Peyer's patch (tissue), 4 donors: ENCODE data around the gene SCLY. TPM values are rescaled to one million over a fixed set of nuclear protein-coding genes. Genes with fewer than 3 reads are reported as not detected.

Source experiments
- DNase-seq, 3 donors: peaks; one replicate each; pipeline ENCODE4 v3.0.0-alpha.2; 2017 to 2019
- H3K27ac ChIP-seq, 4 donors: fragments of 200-600 bp; sonication (generic); one replicate each; pipeline ENCODE4 v1.5.1; 2016 to 2019
- H3K27me3 ChIP-seq, 2 donors: fragments of 200-600 bp; sonication (generic); one replicate each; pipeline ENCODE4 v1.5.1; 2019
- H3K36me3 ChIP-seq, 3 donors: fragments of 200-600 bp; sonication (generic); one replicate each; pipeline ENCODE4 v1.5.1; 2016 to 2019
- H3K4me1 ChIP-seq, 4 donors: fragments of 200-600 bp; sonication (generic); one replicate each; pipeline ENCODE4 v1.5.1; 2016 to 2019
- H3K4me3 ChIP-seq, 4 donors: fragments of 200-600 bp; sonication (generic); 1 replicate in 3 of 4; 2 replicates in 1 of 4; pipeline ENCODE4 v1.5.1; 2016 to 2019; ENCODE audit warnings: mild to moderate bottlenecking in 1 of 4
- H3K9me3 ChIP-seq, 4 donors: fragments of 200-600 bp; sonication (generic); one replicate each; pipeline ENCODE4 v1.5.1; 2016 to 2019; ENCODE audit warnings: mild to moderate bottlenecking in 1 of 4
- POLR2A ChIP-seq, 2 donors: fragments of 450-650 bp; IDR thresholded peaks; one replicate each; pipeline ENCODE4 v1.5.1; 2017; ENCODE audit warnings: antibody characterized with exemption in 2 of 2, mild to moderate bottlenecking in 2 of 2, moderate library complexity in 2 of 2
- total RNA-seq, 4 donors: library from RNA; depleted of rRNA; stranded (reverse); fragments of >200 nt; gene quantifications; one replicate each; pipeline ENCODE4 v1.1.0, GENCODE V29; 2016
- TF ChIP-seq, protein P1 (sequence below), 6 experiments: fragments of 450-650 bp in 4 of 6; fragments of 200-600 bp in 2 of 6; sonication (generic) in 1 of 6; IDR thresholded peaks; one replicate each; pipeline ENCODE4 v1.5.1; 2017 to 2019; ENCODE audit warnings: antibody characterized with exemption in 6 of 6, mild to moderate bottlenecking in 3 of 6, moderate library complexity in 1 of 6

The SCLY gene
- total RNA-seq, 4 donors from 2014 or later, result 13.2 to 45.2 (median 24.2) TPM

DNA sequence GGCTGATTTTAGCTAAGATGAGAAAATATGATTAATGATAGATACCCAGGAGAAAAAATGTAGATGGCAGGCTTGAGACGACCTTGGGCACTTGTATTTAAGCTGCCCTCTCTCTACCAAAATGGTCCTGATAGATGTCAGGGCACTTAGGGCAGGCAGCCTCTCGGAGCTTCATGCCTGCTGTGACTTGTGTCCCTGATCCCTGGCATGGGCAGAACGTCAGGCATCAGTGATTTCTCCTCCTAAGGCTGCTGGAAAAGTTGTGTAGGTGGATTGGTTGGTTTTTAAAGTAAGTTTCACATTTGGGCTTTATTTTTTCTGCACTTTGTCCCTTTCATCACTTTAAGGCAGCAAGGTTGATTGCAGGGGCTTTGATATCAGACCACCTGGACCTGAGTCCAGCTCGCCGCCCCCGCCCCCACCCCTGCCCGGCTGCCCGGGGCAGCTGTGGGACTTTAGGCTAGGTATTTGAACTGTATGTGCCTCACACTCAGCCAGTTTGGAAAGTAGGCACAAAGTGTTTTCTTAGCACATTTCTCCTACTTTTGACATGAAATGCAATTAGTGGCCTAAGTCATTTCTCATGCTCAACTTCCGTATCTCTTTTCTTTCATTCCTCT, 35.0 kb upstream of the SCLY start:
- no peaks in the 10 kb centered on the region for H3K27me3 ChIP-seq
- H3K36me3 ChIP-seq, result peaks cover 0 to 32% (median 0%) of the 10 kb centered on the region in 3 donors
- H3K4me3 ChIP-seq, result no peak overlapping the region
- TF ChIP-seq, protein P1, sequence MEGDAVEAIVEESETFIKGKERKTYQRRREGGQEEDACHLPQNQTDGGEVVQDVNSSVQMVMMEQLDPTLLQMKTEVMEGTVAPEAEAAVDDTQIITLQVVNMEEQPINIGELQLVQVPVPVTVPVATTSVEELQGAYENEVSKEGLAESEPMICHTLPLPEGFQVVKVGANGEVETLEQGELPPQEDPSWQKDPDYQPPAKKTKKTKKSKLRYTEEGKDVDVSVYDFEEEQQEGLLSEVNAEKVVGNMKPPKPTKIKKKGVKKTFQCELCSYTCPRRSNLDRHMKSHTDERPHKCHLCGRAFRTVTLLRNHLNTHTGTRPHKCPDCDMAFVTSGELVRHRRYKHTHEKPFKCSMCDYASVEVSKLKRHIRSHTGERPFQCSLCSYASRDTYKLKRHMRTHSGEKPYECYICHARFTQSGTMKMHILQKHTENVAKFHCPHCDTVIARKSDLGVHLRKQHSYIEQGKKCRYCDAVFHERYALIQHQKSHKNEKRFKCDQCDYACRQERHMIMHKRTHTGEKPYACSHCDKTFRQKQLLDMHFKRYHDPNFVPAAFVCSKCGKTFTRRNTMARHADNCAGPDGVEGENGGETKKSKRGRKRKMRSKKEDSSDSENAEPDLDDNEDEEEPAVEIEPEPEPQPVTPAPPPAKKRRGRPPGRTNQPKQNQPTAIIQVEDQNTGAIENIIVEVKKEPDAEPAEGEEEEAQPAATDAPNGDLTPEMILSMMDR (IDR thresholded peaks at IDR 0.05), result no peak
- no peak for TF ChIP-seq POLR2A (IDR thresholded peaks at IDR 0.05)
- no peak overlapping the region for H3K27ac ChIP-seq
- H3K4me1 ChIP-seq, result no peaks in the 10 kb centered on the region
- H3K9me3 ChIP-seq, result no peaks in the 10 kb centered on the region
- no peak for DNase-seq

DNA sequence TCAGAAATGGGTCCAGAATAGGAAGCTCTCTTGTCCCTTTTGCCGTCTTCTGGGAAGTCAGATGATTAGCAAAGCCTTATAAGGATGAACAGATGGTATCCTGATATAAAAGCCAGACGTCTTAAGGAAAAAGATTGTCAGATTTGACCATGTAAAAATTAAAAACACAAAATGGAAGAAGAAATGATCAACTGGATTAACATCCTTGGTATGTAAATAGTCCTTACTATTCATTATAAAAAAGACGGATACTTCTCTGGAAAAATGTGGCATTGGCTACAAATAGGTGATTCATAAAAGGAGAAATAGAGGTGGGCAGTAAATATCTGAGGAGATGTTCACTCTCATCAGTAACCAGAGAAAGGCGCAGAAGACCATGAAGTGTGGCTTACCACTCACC, 33.7 kb upstream of the SCLY start:
- no peaks in the 10 kb centered on the region for H3K9me3 ChIP-seq
- no peaks in the 10 kb centered on the region for H3K27me3 ChIP-seq
- no peak for TF ChIP-seq POLR2A (IDR thresholded peaks at IDR 0.05)
- TF ChIP-seq, protein P1 (IDR thresholded peaks at IDR 0.05), result no peak
- H3K36me3 ChIP-seq, result peaks cover 0 to 30% (median 0%) of the 10 kb centered on the region in 3 donors
- H3K4me3 ChIP-seq, result no peak overlapping the region
- H3K27ac ChIP-seq, result no peak overlapping the region
- H3K4me1 ChIP-seq, result no peaks in the 10 kb centered on the region
- DNase-seq, result no peak

DNA sequence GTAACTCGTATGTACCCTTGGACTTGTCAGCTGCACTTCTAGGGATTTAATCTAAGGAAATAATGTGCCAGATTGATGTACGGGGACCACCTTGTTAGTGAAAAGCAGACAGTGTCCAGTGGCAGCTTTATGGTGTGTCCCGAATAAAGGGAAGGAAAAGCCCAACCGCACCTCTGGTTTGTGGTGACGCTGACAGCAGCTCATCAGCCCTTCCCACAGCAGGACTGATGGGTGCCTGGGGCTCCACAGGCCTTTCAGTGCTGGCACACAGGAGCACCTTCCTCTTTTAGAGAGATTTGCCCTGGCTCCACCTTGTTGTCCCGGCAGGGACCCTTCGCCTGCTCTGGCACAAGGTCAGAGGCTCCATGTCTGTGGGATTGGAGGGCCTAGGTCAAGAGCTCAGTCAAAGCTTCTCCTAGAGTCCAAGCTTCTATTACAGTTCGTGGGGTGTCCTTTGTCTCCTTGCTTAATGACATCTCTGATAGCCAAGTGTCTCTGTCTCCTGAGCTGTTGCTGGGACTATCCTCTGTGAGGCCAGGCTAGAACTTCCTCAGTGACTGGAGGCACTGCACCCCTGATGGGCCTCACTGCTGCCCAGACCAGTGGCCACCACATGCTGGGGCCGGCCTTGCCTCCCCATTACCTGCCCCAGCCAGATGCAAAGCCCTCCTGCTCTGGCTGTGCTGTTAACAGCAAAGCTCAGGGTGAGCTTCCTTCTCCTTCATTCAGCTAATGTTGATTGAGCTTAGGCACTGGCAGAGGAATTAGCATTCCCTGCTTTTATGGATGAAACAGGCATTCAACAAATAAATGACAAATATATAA, 33.0 kb upstream of the SCLY start:
- no peak for DNase-seq
- Histone ChIP-seq H3K27me3 (no peaks in the 10 kb centered on the region), H3K4me1 (no peaks in the 10 kb centered on the region), H3K9me3 (no peaks in the 10 kb centered on the region), H3K36me3 (peaks cover 0 to 35% (median 0%) of the 10 kb centered on the region in 3 donors), H3K4me3 (no peak overlapping the region), H3K27ac (no peak overlapping the region)
- TF ChIP-seq, protein P1 (IDR thresholded peaks at IDR 0.05), result no peak
- TF ChIP-seq POLR2A (IDR thresholded peaks at IDR 0.05), result no peak

DNA sequence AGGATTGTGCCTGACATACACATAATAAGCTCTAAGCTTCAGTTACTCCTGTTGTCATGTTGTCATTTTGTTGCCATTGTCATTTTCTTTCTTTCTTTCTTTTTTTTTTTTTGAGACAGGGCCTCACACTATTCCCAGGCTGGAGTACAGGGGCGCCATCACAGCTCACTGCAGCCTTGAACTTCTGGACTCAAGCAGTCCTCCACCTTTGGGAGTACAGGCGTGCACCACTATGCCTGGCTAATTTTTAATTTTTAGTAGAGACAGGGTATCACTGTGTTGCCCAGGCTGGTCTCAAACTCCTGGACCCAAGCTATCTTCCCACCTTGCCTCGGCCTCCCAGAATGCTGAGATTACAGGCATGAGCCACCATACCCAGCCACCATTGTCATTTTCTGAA, 30.9 kb upstream of the SCLY start:
- TF ChIP-seq POLR2A (IDR thresholded peaks at IDR 0.05), result no peak
- TF ChIP-seq, protein P1 (IDR thresholded peaks at IDR 0.05), result no peak
- H3K36me3 ChIP-seq, result peaks cover 0 to 44% (median 0%) of the 10 kb centered on the region in 3 donors
- no peak overlapping the region for H3K27ac ChIP-seq
- no peak overlapping the region for H3K4me3 ChIP-seq
- H3K4me1 ChIP-seq, result no peaks in the 10 kb centered on the region
- no peaks in the 10 kb centered on the region for H3K27me3 ChIP-seq
- DNase-seq, result no peak
- H3K9me3 ChIP-seq, result no peaks in the 10 kb centered on the region

DNA sequence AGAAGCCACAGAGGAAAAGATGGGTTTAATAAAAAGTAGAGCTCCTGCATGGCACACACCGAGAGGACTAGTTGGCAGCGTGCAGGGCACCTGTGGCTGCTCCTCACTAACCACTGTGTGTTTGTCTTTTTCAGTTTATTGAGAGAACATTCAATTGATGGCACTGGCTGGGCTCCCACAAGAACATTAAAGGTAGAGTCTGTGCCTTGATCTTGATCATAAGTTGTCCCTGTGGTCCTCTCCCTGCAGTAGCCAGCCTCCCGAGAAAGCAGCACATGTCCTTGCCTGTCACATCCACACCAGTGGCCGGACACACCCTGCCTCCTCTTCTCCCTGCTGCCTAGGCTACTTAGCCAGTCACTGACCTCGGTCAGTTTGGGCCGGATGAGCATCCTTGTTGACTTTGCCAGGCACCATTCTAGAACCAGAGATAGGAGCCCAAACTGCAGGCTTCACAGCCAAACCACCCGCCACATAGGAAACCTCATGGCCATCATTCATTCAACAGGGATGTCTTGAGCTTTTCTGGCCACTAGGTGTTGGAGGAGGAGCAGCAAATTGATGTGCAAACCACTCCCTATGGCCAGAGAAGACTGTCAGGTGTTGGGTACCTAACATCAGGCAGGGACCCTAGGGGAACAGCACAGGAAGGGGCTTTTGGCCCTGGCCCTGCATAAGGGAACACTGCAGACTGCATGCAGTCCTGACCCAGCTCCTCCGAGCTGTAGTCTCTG, 30.2 kb upstream of the SCLY start:
- peaks cover 0 to 46% (median 0%) of the 10 kb centered on the region in 3 donors for H3K36me3 ChIP-seq
- no peak for TF ChIP-seq POLR2A (IDR thresholded peaks at IDR 0.05)
- TF ChIP-seq, protein P1 (IDR thresholded peaks at IDR 0.05), result no peak
- no peaks in the 10 kb centered on the region for H3K4me1 ChIP-seq
- no peak overlapping the region for H3K4me3 ChIP-seq
- no peak overlapping the region for H3K27ac ChIP-seq
- no peaks in the 10 kb centered on the region for H3K27me3 ChIP-seq
- H3K9me3 ChIP-seq, result no peaks in the 10 kb centered on the region
- no peak for DNase-seq
